ENCODE data around the gene SERTAD2.

The SERTAD2 gene

DNA sequence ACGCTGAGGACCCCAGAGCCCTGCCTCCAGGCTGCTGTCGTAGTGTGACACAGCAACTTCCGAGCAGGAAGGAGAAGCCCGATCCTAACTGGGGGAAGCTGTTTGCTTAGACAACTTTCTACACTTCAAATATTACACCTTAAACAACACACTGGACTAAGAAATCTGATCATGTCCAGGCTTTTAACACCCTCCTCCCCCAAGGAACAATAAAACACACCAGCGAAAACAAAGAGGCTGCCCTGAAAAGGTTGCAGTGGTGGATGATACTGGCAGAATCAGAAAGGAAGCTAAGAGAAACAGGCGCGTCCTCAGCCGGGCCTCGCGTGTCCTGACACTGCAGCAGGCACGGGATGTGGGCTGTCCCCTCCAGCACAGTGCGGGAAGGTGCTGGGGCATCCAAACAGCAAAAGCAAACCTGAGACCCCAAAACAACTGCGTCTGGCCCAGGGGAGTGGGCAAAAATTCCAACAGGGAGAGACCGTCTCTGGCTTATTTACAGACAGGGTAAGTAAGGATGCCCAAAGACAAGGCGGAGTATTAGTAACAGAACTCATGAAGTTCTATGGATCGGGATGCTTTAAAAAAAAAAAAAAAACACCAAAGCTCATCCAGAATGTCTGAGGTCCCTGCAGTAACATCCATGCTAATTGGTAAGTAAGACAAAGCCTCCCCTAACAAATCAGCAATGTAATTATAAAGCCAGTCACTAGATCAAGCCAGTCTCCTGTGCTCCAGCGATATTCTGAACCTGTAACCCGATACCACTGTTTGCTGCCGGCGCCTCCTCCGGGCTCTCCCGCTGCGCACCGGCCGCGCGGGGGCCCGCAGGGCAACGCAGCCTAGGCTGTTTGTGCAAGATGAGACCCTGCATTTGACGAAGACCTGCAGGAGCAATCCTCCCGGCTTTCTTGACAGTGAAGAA is 9.0 kb downstream of the SERTAD2 start:
- FAIRE-seq, result no peak

DNA sequence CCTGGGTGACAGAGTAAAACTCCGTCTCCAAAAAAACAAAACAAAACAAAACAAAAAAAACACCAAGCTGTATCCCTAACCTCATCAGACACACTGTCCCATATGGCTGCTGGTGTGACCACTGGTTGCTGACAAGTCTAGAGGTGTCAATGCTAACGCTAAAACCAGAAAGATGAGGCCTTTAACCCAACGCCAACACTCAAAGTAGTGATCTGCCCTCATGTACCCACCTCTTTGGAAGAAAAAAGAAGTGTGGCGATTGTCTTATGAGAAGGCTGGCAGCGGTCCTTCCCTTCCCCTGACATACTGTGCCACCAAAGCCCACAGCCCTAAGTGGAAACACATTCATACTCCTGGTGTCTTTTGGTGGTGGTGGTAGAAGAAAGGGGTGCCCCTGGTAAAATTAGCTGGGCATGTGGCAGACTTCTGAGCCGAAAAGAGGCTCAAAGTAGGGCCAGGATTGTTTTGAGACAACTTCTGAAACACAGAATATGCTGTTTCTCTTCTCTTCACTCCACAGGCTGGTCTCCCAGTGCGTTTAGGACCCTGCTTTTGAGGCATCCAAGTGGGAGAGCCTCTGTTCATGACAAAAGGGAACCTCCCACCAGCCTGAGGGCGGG is 9.8 kb downstream of the SERTAD2 start:
- no peak for FAIRE-seq

DNA sequence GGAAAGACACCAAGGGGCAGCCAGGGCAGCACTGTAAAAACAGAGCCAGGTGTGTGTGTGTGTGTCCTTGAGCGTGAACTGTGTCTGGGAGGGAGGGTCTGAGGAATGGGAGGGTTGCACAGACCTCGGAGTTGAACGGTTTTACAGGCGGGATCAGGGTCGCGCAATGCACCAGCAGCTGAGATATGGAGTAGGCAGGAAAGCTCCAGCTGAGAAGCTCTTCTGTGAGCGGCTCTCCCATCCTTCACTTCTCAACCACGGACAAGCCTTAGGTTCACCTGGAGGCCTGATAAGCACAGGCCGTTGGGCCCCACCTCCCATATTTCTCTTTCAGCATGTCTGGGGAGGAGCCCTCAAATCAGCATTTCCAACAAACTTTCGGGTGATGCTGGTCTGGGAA is 12.1 kb downstream of the SERTAD2 start:
- FAIRE-seq, result no peak

DNA sequence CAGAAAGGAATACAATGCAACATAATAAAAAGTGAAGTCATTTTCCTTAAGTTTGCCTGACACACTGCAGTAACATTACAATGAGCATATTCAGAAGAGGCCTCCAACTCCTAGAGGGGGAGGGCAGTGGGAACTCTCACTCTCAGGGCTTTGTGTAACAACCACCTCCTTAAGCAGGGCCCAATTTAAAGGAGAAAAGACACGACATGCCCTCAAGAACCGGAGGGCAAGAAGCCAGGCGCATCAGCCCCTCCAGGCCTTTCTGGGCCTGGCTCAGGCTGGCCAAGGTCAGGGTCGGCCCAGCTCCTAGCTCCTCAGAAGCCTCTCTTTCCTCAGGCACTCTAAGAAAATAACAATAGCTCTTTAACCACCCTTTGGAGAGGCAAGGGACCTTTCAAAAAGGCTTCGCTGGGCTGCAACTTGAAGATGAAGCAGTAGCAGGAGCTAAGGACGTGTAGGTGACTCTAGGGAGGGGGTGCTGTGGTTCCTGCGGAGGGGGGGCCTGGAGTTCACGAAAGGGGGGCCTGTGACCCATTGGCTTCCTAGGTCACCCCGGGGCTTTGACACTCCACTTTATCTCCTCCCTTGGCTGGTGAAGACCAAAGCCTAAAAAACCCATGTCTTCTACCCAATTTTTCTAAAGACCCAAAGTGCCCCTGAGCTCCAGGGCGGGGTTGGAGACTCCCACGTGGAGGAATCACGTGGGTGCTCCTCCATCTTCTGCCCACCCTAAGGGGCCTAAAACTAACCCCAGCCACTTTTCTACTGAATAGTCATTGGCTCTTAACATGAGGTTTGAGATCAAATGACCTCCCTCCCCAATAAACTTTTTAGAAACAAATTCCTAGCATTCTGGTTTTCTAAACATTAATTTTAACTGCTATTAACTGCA is 13.3 kb downstream of the SERTAD2 start:
- no peak for FAIRE-seq

DNA sequence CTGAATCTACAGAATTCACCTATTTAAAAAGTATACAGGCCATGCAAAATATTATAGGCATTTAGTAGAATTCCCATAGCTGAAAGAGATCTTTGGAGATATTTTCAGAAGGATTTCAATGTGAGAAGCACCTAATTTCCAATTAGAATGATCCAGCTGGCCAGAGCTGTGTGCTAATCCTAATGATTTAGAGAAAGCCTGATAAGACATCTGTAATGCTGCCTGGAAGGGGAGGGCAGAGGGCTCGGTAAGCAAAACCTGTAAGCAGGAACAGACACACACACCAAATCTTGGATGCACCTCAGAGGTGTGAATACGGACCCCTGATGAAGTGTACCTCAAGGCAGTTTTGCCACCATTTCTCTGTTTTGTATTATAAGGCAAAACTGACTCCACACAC is 14.0 kb downstream of the SERTAD2 start:
- FAIRE-seq, result no peak

DNA sequence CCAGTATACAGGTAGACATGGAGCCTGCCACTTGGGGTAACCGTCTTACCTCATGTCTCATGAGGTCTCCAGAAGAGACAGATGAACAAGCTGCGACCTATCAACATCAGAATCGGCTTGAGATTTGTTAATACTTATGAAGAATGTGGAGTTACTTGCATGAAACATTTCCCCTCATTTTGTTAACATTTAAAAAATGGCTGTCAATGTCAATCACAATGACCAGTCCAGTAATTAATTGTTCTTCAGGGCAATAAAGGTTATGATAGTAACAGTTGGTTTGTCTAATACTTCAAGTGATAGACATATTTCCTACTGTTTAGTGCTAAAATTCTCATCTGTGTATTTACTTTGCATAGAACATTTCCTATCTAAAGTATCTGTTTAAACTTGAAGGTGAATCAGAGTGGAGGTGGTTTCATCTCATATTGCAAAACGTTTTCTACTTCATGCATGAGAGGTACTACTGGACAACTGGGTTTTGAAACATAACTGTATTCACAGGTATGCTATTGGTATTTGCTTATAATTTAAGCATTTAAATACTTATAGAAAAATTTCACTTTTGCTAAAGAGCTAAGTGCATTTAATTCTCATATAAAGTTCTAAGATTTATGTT is 15.1 kb downstream of the SERTAD2 start:
- FAIRE-seq, result no peak

DNA sequence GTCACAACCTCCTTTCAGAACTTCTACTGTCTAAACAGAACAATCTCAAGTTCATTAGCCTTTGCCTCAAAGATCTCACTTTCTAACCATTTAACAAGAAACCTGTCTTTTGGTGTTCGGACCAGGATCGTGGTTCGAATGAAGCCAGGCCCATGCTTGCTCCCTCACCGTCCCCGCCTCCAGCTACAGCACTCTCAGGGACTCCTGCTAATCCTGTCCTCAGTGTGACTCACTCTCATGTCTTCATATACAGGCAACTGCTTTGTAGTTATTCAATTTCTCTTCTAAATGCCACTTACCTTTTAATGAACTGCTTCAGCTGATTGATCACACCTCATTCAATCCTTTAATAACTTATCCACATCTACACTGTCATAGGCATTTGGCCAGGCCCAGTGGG is 15.8 kb downstream of the SERTAD2 start:
- FAIRE-seq, result no peak

DNA sequence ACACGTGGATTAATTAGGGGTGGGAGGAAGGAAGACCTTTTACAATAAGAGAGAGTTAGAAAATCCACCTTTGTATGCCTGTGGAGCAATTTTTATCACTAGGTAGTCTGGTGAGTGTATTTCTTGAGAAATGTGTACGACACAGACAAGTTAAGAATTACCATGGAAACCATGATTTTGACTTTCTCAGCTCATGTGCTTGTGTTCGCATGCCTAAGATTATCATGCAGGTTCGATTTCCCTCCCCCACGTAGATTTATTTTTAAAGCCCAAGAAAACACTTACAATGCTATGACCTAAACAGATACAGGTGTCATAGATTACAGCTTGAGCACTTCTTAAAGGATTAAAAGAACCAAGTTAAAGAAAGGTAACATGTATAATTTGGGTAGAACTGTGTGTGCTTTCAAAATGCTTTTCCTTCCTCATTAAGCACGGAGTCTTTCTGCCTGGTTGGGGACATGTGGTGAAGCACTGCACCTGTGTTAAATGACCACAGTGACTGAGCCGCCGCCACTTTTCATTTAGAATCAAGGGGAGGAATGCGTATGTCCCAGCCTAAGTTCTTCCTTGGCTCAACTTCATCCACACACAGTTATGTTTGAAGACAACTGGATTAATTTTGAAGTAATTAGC is 16.6 kb downstream of the SERTAD2 start:
- no peak for FAIRE-seq

DNA sequence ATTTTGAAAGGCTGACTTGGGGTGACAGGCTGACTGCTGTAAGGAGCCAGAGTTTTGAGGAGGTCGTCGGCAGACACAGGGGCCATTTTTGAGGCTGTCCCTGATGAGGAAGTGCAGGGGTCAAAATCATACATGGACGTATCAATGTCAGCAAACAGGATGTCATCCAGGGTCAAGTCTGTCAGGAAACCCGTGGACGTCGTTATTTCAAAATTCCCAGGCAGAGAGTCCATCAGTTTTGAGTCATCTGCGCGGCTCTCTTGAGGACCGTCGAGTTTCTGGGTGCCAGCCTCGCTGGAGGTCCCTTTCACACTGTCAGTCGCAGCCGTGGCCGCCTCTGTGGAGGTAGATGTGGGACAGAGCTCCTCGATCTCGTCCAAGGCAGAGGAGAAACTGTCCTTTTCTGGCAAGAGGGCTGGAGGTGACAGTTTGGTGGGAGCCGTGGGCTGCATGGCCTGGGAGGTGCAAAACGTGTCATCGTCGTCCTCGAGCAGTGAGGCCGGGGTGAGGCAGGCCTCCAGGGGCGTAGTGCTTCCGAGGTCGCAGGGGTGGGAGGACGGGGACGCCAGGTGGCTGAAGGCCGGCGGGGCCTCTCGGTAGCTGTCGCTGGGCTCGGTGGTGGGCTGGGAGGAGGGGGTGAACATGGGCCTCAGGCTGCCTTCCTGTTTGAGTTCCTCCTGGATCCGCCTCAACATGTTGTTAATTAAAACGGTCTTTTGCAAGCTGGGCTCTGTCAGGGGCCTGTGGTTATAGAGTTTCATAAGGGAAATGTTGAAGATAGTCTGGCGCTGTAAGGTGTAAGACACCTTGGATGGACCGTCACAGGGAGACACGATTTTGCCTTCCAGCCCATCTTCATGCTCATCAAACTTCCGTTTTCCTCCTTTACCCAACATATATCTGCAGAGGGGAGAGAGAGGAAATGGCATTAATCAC is 17.5 kb downstream of the SERTAD2 start:
- FAIRE-seq, result no peak

DNA sequence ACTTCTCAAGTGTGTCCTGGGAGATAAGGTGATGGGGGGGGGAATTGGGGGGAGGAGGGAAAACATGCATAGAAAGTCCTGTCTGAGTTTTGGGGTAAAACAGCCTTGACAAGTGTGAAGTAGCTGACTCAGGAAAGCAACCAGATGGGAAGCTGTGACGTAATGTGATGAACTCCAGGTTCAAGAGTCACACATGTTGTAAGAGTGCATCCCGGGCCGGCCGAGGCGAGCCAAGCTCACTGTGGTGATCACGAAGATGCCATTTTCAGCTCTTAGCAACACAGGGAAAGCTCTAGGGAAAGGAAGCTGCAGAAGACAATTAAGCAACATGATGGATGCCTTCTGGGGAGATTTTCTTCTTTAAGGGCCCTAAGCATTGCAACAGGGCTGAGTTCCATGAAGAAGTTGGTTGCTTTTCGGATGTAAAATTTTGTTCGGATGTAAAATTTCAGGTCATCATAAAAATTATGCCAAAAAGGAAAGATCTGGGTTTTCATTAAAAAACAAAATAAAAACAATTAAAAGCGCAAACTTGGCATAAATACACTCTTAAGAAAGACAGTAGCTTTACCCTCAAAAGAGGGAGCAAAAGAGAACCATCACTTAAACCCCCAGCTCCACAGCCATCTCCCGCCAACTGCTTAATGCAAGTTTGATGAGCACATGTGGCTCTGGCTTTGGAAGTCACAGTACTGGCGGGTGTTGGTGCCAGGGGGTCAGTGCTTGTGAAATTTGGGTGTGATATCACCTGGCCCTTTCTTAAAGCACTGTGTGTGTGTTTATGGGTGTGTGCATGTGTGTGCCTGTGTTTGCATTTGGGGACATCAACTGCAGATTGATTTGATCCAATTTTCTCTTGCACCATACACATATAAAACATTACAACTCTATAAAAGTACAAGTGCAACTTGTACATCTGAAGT is 19.1 kb downstream of the SERTAD2 start:
- no peak for FAIRE-seq

DNA sequence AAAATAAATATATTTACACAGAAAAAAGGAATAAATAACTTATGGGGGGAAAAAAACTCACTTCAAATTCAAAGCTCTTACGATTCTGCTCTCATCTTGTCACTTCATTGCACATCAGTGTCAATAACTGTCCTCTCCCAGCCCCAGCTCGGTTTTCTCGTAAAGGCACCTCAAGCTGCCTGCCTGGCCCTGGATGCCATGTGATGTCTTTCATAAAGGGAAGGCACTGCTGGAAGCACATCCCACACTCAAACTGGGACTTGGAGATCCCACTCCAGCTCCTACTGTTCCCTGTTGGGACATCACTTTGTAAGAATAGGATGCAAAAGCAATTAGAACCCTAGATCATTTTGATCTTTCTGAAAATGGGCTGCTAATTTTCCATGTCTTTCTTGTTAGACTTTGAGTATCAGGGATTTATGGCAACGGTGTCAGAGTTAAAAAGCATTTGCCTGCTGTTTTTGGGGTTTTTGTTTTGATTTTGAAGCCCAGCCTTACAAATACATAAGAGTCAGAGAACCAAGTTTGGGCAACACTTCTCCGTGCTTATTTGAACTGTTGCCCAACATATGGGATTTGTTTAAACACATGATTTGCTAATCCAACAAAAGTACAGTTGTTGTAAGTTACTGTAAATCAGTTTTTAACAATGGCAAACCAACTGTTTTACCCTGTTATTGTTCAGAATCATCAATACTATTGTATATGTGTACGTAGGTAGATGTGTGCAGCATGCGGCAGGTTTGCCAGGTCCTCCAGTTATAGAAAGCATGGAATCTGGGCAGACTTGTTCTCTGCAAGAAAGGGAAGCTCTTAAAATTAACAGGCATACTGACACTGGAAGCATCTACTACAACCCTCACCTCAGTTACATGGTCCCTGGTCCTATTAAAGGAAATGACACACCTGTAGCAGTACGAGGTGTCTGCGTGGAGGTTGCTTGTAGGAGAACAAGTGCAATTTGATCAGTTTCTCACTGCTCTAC is 20.6 kb downstream of the SERTAD2 start:
- no peak for FAIRE-seq

DNA sequence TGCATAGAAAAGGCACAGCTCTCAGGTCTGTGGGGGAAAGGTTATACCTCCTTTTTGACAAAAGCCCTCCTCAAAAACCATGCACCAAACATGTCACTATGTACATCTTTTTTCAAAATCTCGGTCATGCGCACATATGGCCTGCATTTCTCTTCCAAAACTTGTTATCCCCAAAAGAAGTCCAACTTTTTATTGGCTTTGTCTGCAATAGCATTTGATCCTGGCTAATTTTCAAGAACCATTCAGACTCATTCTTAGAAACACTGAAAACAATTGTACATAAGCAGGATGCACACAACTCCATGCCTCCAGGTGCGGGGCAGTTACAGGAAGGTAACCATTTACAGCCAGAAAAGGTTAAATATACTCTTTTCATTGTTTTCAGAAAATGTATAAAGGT is 21.9 kb downstream of the SERTAD2 start:
- no peak for FAIRE-seq

DNA sequence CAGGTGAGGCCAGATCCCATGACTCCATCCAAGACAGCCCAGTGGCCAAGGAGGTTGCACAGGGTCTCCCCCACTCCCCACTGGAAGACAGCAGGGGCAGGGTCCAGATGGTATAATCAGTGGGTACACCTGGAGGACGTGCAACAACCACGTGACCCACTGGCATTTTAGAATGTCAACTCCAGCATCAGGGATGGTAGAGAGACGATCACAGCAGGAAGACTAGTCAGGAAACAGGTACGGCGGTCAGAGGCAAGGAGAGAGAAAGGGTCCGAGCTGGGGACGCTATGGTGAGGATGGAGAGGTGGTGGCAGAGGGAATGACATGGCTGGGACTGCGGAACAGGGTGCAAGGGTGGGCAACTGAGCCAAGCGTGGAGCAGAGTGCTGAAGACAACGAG is 23.0 kb downstream of the SERTAD2 start:
- no peak for FAIRE-seq

DNA sequence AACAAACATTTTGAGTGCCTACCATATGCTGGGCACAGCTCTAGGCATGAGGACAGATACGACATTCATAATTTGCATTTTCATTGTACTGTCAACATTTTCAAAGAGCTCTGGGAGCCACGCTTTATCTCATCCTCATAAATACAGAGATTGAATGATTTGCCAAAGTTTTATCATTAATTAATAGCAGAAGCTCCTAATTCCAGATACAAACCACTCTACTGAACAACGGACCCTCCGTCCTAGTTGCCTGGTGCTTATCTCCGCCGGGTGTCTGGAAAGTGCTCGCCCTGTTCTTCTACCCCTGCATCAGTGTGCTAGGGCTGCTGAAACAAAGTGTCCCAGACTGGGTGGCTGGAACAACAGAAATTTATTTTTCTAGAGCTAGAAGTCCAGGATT is 23.8 kb downstream of the SERTAD2 start:
- no peak for FAIRE-seq

DNA sequence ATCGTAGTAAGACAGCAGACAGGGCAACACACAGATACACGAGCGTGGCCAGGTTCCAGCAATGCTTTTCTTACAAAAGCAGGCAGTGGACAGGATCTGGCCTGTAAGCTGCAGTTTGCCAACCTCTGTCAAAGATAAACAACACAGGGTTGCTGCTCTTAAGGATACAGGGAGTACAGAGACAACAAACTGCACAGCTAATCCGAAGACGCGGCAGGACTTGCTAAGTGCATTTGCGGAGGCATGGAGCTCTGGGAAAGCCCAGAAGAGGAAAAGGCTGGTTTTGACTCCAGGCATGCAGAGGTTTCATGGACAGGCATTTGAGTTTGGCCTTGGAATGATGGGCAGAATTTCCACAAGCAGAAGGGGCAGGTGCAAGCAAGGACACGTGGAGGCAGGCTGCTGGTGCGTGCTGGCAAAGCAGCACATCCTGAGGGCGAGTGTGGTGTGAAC is 24.4 kb downstream of the SERTAD2 start:
- no peak for FAIRE-seq

DNA sequence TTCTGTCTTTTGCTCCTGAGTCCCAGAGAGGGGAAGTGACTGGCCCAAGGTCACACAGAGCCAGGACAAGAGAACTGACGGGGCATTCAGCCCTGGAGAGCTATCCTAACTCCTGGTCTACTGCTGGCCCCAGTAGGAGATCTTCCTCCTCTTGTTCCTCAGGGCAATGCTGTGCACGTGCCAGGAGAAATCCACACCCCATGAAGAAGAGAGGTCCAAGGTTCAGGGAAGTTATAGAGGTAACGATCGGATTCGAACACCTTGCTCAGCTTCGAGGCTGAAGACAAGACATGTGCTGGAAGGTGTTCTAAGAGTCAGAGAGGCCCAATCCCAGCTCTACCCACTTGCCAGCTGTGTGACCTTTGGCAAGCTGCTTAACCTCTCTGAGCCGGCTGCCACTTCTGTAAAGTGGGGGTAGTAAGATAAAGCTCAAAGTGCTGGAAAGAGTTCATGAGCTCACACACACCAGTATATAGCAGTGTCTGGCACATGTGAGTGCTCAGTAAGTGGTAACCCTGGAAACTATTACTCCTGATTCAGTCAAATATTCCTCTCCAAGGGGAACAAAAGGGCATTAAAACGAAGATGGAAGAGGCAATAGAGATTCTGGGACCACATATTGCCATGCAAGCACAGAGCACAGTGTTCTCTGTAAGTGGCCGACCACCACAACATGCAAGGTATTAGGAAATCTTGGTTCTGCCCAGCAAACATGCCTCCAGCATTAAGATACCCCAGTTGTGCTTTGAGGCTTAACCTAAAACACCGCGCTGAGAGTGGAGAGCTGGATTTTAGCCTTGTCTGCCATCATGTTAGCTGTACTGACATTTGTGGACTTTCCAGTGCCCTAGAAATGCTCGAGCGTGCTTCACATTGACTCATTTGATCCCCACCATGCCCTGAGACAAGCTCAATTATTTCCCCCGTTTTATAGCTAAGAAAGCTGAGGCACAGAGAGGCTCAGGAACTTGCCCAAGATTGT is 25.6 kb downstream of the SERTAD2 start:
- no peak for FAIRE-seq

DNA sequence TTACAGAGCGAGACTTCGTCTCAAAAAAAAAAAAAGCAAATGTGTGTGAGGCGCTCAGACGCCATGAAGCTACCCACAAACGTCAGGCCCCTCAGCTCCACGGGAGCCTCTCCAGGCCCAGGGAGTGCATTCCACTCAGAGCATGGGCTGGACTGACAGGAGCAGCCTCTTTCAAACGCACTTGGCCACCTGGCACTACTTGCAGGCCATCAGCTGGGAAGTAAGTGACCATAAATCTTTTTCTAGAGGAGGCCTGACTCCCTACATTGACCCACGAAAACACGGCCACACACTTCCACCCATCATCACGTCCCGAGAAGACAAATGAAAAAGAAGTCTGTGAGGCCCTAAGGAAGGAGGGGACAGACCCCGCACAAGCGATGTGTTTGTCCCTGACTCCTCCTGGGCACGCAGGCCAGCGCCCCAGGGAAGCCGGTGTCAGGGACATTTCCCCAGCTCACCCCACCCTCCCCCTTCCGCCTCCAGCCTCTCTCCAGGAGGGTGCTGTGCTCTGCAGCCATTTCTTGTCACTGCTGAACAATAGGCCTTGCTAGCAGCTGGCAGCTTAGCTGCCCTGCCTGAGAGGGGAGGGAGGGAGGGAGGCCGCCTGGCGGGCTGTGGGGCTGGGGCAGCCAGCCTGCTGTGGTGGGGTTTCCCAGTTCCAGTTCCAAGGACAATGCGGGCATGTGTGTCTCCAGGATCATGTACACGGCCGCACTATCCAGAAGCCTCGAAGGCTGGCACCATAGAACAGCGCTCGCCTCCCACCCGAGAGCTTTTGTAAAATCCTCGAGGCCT is 26.6 kb downstream of the SERTAD2 start:
- FAIRE-seq, result no peak
